ENCODE results near the gene SAFB2. TPM values are rescaled to one million over a fixed set of nuclear protein-coding genes. Genes with fewer than 3 reads are reported as not detected.

Gene SAFB2
- total RNA-seq, 4 donors from 2014 or later: 13.7 to 19.8 (median 18.4) TPM

GRCh38 chr19:5541456-5541855 is 81.1 kb downstream of the SAFB2 start:
- no peak for TF ChIP-seq CTCF (IDR thresholded peaks at IDR 0.05 in 4 of 5, conservative IDR thresholded peaks at IDR 0.05 in 1 of 5)
- no peak for TF ChIP-seq POLR2A (IDR thresholded peaks at IDR 0.05)
- Histone ChIP-seq H3K27me3 (peaks cover 0 to 6% (median 6%) of the 10 kb centered on the region in 3 donors), H3K36me3 (no peaks in the 10 kb centered on the region), H3K4me1 (no peaks in the 10 kb centered on the region), H3K27ac (no peak overlapping the region), H3K9me3 (no peaks in the 10 kb centered on the region), H3K4me3 (no peak overlapping the region)
- intact Hi-C loops (cut with DNase I; ENCODE audit: low total_unique reads) (no loop called here), in situ Hi-C loops (cut with MboI; ENCODE audit: low sequenced_read_pairs in 4 of 4) (no loop called here)
- ATAC-seq (no peak), DNase-seq (no peak)

GRCh38 chr19:5540208-5540607 is 82.4 kb downstream of the SAFB2 start:
- intact Hi-C loops (cut with DNase I; ENCODE audit: low total_unique reads): no loop called here
- H3K4me3 ChIP-seq: no peak overlapping the region
- TF ChIP-seq POLR2A (IDR thresholded peaks at IDR 0.05) (no peak), CTCF (IDR thresholded peaks at IDR 0.05 in 4 of 5, conservative IDR thresholded peaks at IDR 0.05 in 1 of 5) (no peak)
- peaks cover 0 to 6% (median 6%) of the 10 kb centered on the region in 3 donors for H3K27me3 ChIP-seq
- in situ Hi-C loops (cut with MboI; ENCODE audit: low sequenced_read_pairs in 4 of 4): no loop called here
- no peak for DNase-seq
- no peak overlapping the region for H3K27ac ChIP-seq
- ATAC-seq: no peak
- no peaks in the 10 kb centered on the region for H3K9me3 ChIP-seq
- no peaks in the 10 kb centered on the region for H3K36me3 ChIP-seq
- no peaks in the 10 kb centered on the region for H3K4me1 ChIP-seq

- ATAC-seq: no peak
- peaks cover 3 to 6% (median 6%) of the 10 kb centered on the region in 3 donors for H3K27me3 ChIP-seq
- in situ Hi-C loops (cut with MboI; ENCODE audit: low sequenced_read_pairs in 4 of 4): no loop called here
- H3K4me1 ChIP-seq: no peaks in the 10 kb centered on the region
- H3K27ac ChIP-seq: no peak overlapping the region
- DNase-seq: no peak
- H3K36me3 ChIP-seq: no peaks in the 10 kb centered on the region
- intact Hi-C loops (cut with DNase I; ENCODE audit: low total_unique reads): no loop called here
- no peak overlapping the region for H3K4me3 ChIP-seq
- H3K9me3 ChIP-seq: peaks cover 3 to 5% (median 4%) of the 10 kb centered on the region in 3 donors
- no peak for TF ChIP-seq POLR2A (IDR thresholded peaks at IDR 0.05)
- TF ChIP-seq CTCF (IDR thresholded peaks at IDR 0.05 in 4 of 5, conservative IDR thresholded peaks at IDR 0.05 in 1 of 5): no peak
Measured at GRCh38 chr19:5537870-5538269, 84.7 kb downstream of the SAFB2 start.

Other genes starting within 250 kb of the SAFB2 start
- not detected for gene ZNRF4, start 167.4 kb downstream of the SAFB2 start, total RNA-seq
- under 1 TPM in 1 of 4 donors, not detected in 3; 0.10 TPM for gene TINCR, start 54.8 kb downstream of the SAFB2 start, total RNA-seq
- 10 to 100 TPM; 29.8 to 60.0 (median 56.1) TPM for gene SAFB, start 307 bp upstream of the SAFB2 start, total RNA-seq
- gene MICOS13, start 57.7 kb upstream of the SAFB2 start, total RNA-seq: 100 to 1,000 TPM in 1 of 4 donors, 10 to 100 TPM in 3; 45.7 to 122 (median 74.8) TPM
- gene HSD11B1L, start 58.3 kb upstream of the SAFB2 start, total RNA-seq: 10 to 100 TPM in 3 of 4 donors, 1 to 10 TPM in 1; 5.8 to 33.2 (median 21.5) TPM
- gene RPL36, start 67.5 kb upstream of the SAFB2 start, total RNA-seq: 100 to 1,000 TPM; 329 to 784 (median 462) TPM
- 10 to 100 TPM; 33.1 to 77.7 (median 70.4) TPM for gene LONP1, start 97.4 kb upstream of the SAFB2 start, total RNA-seq
- gene CATSPERD, start 97.9 kb upstream of the SAFB2 start, total RNA-seq: not detected
- 1 to 10 TPM in 1 of 4 donors, under 1 TPM in 1, not detected in 2; 0.24 to 1.0 TPM for gene PRR22, start 162.0 kb upstream of the SAFB2 start, total RNA-seq
- gene DUS3L, start 168.4 kb upstream of the SAFB2 start, total RNA-seq: 10 to 100 TPM; 19.5 to 45.9 (median 25.0) TPM
- not detected for gene NRTN, start 182.3 kb upstream of the SAFB2 start, total RNA-seq
- under 1 TPM in 1 of 4 donors, not detected in 3; 0.29 TPM for gene FUT6, start 216.9 kb upstream of the SAFB2 start, total RNA-seq
- gene FUT3, start 228.7 kb upstream of the SAFB2 start, total RNA-seq: under 1 TPM in 1 of 4 donors, not detected in 3; 0.32 TPM
- gene FUT5, start 247.8 kb upstream of the SAFB2 start, total RNA-seq: not detected